ENCODE measurements around the gene IL6ST. TPM values are rescaled to one million over a fixed set of nuclear protein-coding genes. Genes with fewer than 3 reads are reported as not detected.
A peak's percentile ranks its signal among the peaks of the same experiment; 100 is the strongest.

Gene IL6ST
- total RNA-seq, 1 experiment from 2014 or later: 127 TPM

DNA sequence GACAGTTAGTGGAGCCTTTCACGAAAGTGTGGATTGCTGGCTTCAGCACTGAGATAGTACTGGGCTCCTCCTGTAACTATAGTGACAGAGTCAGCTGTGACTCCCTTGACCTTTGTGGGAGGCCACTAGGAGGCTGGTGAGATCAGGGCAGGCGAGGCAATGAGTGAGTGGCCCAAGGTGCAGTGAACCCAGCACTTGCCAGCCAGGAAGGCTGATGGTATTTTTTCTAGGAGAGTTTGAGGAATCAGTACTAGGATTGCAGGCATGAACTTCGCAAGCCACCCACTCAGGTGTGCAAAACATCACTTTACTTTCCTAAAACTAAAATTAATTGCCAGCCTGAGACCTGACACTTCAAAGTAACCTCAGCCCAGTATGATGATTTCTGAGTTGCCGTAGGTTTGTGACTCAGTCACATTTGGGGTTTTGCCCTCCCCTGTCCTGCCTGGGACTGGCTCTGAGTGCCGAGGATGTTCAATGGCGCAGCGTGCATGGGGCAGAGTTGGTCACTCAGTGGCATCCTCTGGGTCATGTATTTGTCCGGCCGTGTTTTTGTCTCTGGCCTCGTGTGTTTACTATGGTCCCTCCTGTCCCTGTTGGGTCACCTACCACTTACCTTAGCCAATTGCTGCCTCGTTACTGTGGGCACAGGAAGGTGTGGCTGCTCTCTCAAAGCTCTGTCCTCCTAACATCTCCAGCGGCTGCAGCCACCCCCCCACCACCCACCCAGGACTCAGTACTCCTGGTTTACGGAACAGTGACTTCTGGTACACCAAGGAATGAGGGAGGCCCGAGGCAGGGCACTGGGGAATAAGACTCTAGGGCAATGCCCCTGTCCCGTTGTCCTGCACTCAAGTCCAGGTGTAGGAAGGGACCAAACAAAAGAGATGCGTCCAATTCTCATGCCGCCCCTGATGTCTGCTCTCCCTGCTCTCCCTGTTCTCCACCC lies 76.4 kb downstream of the IL6ST start:
- H3K4me3 ChIP-seq: no peak overlapping the region
- no peaks in the 10 kb centered on the region for H3K27me3 ChIP-seq
- H3K9me3 ChIP-seq: no peaks in the 10 kb centered on the region
- H3K36me3 ChIP-seq: no peaks in the 10 kb centered on the region
- no peak for DNase-seq

GRCh38 chr5:55917402-55918086 lies 77.2 kb downstream of the IL6ST start:
- no peak for DNase-seq
- H3K27me3 ChIP-seq: no peaks in the 10 kb centered on the region

DNA sequence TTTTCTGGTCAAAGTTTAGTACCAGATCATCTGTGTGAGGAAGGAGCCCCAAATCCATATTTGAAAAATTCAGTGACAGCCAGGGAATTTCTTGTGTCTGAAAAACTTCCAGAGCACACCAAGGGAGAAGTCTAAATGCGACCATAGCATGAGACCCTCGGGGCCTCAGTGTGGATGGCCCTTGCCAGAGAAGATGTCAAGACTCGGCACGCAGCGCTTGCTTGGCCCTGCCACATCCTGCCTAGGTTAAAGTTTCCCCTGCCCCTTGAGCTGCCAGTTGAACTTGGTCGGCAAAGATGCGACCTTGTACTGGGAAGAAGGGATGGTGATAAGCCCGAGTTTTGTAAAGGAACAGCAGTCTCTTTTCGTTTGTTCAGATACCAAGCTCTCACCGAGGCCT lies 77.8 kb downstream of the IL6ST start:
- H3K9me3 ChIP-seq: no peaks in the 10 kb centered on the region
- DNase-seq: no peak
- H3K27me3 ChIP-seq: no peaks in the 10 kb centered on the region

More at GRCh38 chr5:55917402-55918086, 77.2 kb downstream of the IL6ST start:
- no peaks in the 10 kb centered on the region for H3K9me3 ChIP-seq
- no peaks in the 10 kb centered on the region for H3K36me3 ChIP-seq
- H3K4me3 ChIP-seq: no peak overlapping the region

DNA sequence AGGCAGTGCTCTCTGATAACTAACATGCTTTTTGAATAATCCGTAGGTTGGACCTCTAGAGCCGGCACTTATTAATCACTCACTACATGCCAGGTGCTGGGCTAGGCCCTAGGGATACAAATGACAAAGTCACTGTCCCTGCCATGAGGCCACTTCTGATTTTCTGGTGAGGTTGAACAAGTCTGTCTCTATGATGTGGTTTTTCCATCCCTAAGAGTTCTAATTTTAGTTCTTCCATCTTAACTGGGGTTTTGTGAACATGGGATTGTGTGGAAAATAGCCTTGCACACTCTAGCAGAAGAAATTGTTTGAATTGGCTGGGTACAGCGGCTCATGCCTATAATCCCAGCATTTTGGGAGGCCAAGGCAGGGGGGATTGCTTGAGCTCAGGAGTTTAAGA lies 79.0 kb downstream of the IL6ST start:
- no peak for DNase-seq
- H3K4me3 ChIP-seq: no peak overlapping the region
- no peaks in the 10 kb centered on the region for H3K9me3 ChIP-seq
- no peaks in the 10 kb centered on the region for H3K27me3 ChIP-seq
- H3K36me3 ChIP-seq: no peaks in the 10 kb centered on the region

More for the DNA sequence above, 77.8 kb downstream of the IL6ST start:
- H3K4me3 ChIP-seq: no peak overlapping the region
- H3K36me3 ChIP-seq: no peaks in the 10 kb centered on the region

DNA sequence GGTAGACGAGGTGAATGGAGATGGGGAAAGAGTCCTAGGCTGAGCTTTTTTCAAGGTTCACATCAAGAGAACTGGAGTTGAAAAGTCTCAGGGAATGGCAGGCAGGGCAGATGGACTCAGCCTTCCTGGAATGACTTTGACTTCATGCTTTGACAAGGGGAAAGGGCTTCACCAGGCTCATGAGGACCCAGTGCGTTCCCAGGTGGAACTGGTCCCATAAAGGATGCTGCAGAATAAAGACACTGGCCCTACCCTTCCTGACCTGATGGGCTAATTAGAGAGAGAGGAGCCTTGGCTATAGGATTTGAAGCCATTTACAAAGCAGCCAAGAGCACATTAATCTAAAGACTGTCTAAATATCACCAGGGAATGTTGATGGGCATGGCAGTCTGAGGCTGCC lies 79.8 kb downstream of the IL6ST start:
- no peaks in the 10 kb centered on the region for H3K36me3 ChIP-seq
- no peak for DNase-seq
- no peaks in the 10 kb centered on the region for H3K27me3 ChIP-seq
- H3K9me3 ChIP-seq: no peaks in the 10 kb centered on the region
- H3K4me3 ChIP-seq: no peak overlapping the region

- no peak for DNase-seq
- H3K36me3 ChIP-seq: no peaks in the 10 kb centered on the region
- H3K27me3 ChIP-seq: no peaks in the 10 kb centered on the region
- no peak overlapping the region for H3K4me3 ChIP-seq
- H3K9me3 ChIP-seq: no peaks in the 10 kb centered on the region
Observed at GRCh38 chr5:55913466-55914413, 81.0 kb downstream of the IL6ST start.

DNA sequence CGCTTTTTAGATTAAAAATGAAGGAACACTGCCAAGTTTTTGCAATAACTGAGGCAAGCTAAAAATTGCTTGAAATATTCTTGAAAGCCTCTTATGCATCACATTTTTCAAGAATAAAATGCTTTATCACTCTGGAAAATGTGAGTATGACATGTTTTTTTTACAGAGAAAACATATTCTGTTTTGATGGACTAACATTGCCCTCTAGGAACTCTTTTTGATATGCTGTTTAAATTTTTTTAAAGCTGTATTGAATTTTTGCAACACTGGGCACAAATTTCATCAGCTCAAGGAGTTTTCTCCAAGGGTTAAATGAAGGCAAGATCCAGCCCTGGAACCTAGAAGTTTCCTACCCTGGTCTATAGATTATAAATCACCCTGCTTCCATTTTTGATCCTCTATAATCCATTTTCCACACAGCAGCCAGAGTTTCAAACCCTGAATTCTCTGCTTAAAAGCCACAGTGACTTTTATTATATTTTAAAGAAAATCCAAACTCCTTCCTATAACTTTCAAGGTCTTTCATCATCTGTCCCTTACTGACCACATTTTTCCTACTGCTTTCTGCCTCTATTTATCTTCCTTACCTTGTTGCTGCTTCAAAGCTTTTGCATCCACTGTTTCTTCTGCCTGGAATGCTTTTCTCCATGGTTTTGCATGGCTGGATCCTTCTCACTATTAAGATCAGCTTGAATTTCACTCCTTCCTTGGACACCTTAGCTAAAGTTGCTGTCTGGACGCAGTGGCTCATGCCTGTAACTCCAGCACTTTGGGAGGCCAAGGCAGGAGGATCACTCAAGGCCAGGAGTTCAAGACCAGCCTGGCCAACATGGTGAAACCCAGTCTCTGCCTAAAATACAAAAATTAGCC lies 82.7 kb downstream of the IL6ST start:
- Histone ChIP-seq H3K27me3 (no peaks in the 10 kb centered on the region), H3K36me3 (no peaks in the 10 kb centered on the region), H3K4me3 (no peak overlapping the region), H3K9me3 (no peaks in the 10 kb centered on the region)
- no peak for DNase-seq

GRCh38 chr5:55908804-55909203 lies 86.0 kb downstream of the IL6ST start:
- DNase-seq: no peak
- H3K27me3 ChIP-seq: no peaks in the 10 kb centered on the region
- H3K36me3 ChIP-seq: no peaks in the 10 kb centered on the region
- no peak overlapping the region for H3K4me3 ChIP-seq
- H3K9me3 ChIP-seq: no peaks in the 10 kb centered on the region

DNA sequence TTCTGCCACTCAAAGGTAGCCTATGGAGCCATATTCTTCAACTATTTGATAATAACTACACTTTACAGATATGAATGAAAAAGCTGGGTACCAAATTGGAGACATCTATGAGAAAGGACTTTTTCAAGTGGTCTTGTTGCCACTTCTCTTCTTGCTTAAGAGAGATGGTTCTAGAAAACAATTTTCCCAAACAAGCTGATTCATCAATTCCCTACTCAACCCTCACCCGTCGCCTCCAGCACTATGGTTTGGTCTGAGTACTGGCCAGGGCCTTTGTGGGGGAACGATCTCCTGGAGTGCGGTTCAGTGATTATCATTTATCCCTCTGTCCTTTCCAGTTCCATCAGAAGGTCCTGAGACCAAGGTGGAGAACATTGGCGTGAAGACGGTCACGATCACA lies 86.8 kb downstream of the IL6ST start:
- Histone ChIP-seq H3K9me3 (no peaks in the 10 kb centered on the region), H3K36me3 (no peaks in the 10 kb centered on the region), H3K27me3 (no peaks in the 10 kb centered on the region), H3K4me3 (no peak overlapping the region)
- no peak for DNase-seq

GRCh38 chr5:55905251-55905650 lies 89.5 kb downstream of the IL6ST start:
- DNase-seq: no peak
- Histone ChIP-seq H3K36me3 (no peaks in the 10 kb centered on the region), H3K9me3 (no peaks in the 10 kb centered on the region)

DNA sequence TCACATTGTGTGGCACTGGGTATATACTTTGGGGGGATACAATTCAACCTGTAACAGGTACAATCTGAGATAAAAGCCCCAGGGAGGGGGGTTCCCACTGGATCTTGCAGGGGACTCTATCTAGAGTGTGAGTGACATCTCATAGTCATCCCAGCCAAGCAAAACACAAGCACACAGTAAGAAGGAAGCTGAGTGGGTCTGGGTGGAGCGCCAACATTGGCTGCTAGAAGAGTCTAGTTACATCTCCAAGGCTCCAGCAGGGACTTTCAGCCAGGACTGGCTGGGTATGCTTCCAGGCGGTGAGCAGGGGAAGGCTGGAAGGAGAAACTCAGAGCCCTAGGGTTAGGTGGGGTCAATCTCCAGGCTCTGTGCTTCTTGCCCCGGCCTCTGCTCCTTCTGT lies 90.6 kb downstream of the IL6ST start:
- H3K27me3 ChIP-seq: no peaks in the 10 kb centered on the region
- H3K36me3 ChIP-seq: no peaks in the 10 kb centered on the region
- peak; percentile 96 for DNase-seq
- H3K9me3 ChIP-seq: no peaks in the 10 kb centered on the region
- no peak overlapping the region for H3K4me3 ChIP-seq

More at GRCh38 chr5:55905251-55905650, 89.5 kb downstream of the IL6ST start:
- no peaks in the 10 kb centered on the region for H3K27me3 ChIP-seq
- H3K4me3 ChIP-seq: no peak overlapping the region

DNA sequence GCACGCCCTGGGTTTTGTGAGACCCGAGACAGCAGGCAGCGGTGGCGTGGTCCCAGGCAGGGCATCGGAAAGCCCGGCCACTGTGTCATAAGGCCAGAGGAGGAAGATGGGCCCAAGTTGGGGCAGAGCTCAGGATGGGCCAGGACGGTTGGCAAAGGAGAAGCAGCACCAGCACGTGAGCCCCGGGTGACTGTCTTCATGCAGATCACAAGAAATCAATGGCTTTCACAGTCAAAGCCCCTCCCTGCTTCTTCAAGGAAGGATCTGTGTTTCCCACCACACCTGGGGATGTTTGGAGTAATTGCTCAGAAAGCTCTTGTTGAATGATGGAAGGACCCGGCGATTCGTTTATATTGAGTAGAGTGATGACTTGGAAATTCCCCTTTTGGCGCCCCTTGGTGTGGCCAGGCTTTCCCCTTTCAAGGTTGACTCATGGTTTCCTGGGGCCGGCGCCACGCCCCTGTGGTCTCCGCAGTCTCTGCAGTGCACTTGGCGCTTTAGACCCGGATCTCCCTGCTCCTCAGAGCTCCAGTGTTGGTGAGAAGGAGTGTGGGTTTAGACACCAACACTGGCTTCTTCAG lies 91.6 kb downstream of the IL6ST start:
- H3K9me3 ChIP-seq: no peaks in the 10 kb centered on the region
- peak; percentile 85 for DNase-seq
- no peaks in the 10 kb centered on the region for H3K36me3 ChIP-seq
- H3K27me3 ChIP-seq: no peaks in the 10 kb centered on the region
- H3K4me3 ChIP-seq: no peak overlapping the region

DNA sequence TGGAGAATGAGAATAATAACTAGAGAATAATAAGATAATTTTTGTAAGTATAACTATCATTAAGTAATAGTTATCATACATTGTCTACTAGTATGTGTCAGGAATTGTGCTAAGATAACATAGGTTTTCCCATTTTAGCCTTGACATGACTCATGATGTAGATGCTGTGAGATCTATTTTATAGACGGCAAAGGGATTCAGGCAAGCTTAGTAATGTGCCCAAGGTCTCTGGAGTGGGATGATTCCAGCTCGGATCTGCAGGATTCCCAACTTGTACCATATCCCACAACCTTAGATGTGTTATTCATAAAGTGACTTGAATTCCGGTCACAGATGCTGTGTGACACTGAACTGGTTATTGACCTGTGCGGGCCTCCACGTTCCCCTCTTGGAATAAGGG lies 92.1 kb downstream of the IL6ST start:
- H3K27me3 ChIP-seq: no peaks in the 10 kb centered on the region
- no peaks in the 10 kb centered on the region for H3K36me3 ChIP-seq
- no peaks in the 10 kb centered on the region for H3K9me3 ChIP-seq
- no peak overlapping the region for H3K4me3 ChIP-seq
- DNase-seq: no peak

GRCh38 chr5:55900776-55901175 lies 94.0 kb downstream of the IL6ST start:
- Histone ChIP-seq H3K9me3 (no peaks in the 10 kb centered on the region), H3K27me3 (no peaks in the 10 kb centered on the region), H3K4me3 (no peak overlapping the region), H3K36me3 (no peaks in the 10 kb centered on the region)
- DNase-seq: no peak

GRCh38 chr5:55900068-55900467 lies 94.7 kb downstream of the IL6ST start:
- H3K9me3 ChIP-seq: no peaks in the 10 kb centered on the region
- no peak overlapping the region for H3K4me3 ChIP-seq
- H3K27me3 ChIP-seq: no peaks in the 10 kb centered on the region
- DNase-seq: no peak
- H3K36me3 ChIP-seq: no peaks in the 10 kb centered on the region

DNA sequence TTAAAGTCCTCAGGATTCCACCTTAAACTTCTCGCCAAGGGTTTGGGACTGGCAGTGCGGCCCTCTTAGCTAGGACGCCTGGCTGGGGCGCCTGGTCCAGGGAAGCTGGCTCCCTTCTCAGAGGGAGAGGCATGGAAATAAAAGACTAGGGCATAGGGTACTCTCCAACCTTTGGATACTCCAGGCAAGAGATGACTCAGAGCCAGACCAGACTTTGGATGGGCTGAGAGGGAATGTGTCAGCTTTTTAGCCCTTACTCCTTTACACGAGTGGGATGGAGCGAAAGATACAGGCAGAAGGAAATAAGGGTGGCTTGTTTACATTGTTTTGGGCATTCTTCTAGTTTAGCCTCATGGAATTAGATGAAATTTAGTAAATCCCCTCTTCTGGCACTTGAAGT lies 95.4 kb downstream of the IL6ST start:
- H3K36me3 ChIP-seq: no peaks in the 10 kb centered on the region
- no peak overlapping the region for H3K4me3 ChIP-seq
- no peaks in the 10 kb centered on the region for H3K9me3 ChIP-seq
- no peaks in the 10 kb centered on the region for H3K27me3 ChIP-seq
- DNase-seq: peak; percentile 68

Measured in MG63 (cell line).